Erythroblast (primary cell): ENCODE data around the gene FOXL1.

ENCODE experiments used
- GATA1 ChIP-seq: IDR thresholded peaks from 2 replicates; pipeline ENCODE4 v1.6.1; 2011; ENCODE audit warnings: low read depth, mild to moderate bottlenecking, control low read depth, low read length, moderate library complexity
- POLR2A ChIP-seq: IDR thresholded peaks from 2 replicates; pipeline ENCODE4 v1.6.1; 2011; ENCODE audit warnings: mild to moderate bottlenecking, low read length

GRCh38 chr16:86630471-86630870, 52.1 kb downstream of the FOXL1 start:
- no peak for TF ChIP-seq POLR2A
- no peak for TF ChIP-seq GATA1
